ENCODE measurements around the gene ONECUT3. TPM values are rescaled to one million over a fixed set of nuclear protein-coding genes. Genes with fewer than 3 reads are reported as not detected.

The ONECUT3 gene
- total RNA-seq, 1 experiment from 2014 or later, result not detected

DNA sequence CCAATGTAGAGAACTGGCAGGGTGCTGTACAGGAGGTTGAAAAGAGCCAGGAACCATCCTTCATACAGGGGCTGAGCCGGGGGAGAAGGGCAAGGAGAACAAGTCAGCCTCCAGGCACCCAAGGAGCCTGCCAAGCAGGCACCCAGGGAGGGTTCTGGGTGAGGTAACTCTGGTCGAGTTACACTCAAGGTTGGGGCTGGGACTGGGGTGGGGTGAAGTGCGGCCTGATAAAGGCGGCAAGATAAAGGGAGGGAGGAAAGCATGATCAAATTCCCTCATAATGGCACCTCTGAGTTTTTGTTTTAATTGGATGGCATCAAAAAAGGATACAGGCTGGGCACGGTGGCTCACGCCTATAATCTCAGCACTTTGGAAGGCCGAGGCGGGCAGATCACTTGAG, 33.8 kb downstream of the ONECUT3 start:
- Histone ChIP-seq H3K9me3 (ENCODE audit: insufficient read depth, low read depth) (no peaks in the 10 kb centered on the region; the same call in 1 of the 2 replicates), H3K27ac (no peak overlapping the region), H3K36me3 (ENCODE audit: low read depth) (no peaks in the 10 kb centered on the region), H3K27me3 (ENCODE audit: insufficient read depth, low read depth) (0 out of 2 replicates have a peak, but pooled peaks cover 8% of the 10 kb centered on the region), H4K20me1 (ENCODE audit: insufficient read depth) (no peaks in the 10 kb centered on the region), H3K4me3 (no peak overlapping the region), H3K4me1 (replicated peaks; ENCODE audit: insufficient read depth) (no peaks in the 10 kb centered on the region), H3F3A (ENCODE audit: insufficient read depth, low read depth) (no peaks in the 10 kb centered on the region), H2AFZ (no peak overlapping the region), H3K4me2 (no peak overlapping the region), H3K9me2 (ENCODE audit: insufficient read depth) (no peaks in the 10 kb centered on the region), H3K79me2 (ENCODE audit: low read depth) (no peaks in the 10 kb centered on the region)
- no peak for DNase-seq
- no TSS peak for BruUV-seq (replicated peaks)
- TF ChIP-seq CTCF (conservative IDR thresholded peaks at IDR 0.05), result no peak
- TF ChIP-seq EZH2 (IDR thresholded peaks at IDR 0.05; ENCODE audit: low read depth), result no peak
- ChIA-PET POLR2A (ENCODE audit: unreplicated experiment) (no interaction called here), CTCF (no interaction called here)
- intact Hi-C loops (cut with micrococcal nuclease; ENCODE audit: unreplicated experiment), result no loop called here

- no peaks in the 10 kb centered on the region for H3K4me1 ChIP-seq (replicated peaks; ENCODE audit: insufficient read depth)
- no peaks in the 10 kb centered on the region for H4K20me1 ChIP-seq (ENCODE audit: insufficient read depth)
- BruUV-seq (replicated peaks), result no TSS peak
- H3K4me2 ChIP-seq, result peak overlapping the region; percentile 51
- no peaks in the 10 kb centered on the region for H3K36me3 ChIP-seq (ENCODE audit: low read depth)
- TF ChIP-seq CTCF (conservative IDR thresholded peaks at IDR 0.05), result no peak
- TF ChIP-seq EZH2 (IDR thresholded peaks at IDR 0.05; ENCODE audit: low read depth), result no peak
- H3K9me3 ChIP-seq (ENCODE audit: insufficient read depth, low read depth), result no peaks in the 10 kb centered on the region
- intact Hi-C loops (cut with micrococcal nuclease; ENCODE audit: unreplicated experiment), result loop anchor here (10.0 kb wide), 1 partner anchor 245 kb away; no protein-coding TSS in a partner anchor
- no peaks in the 10 kb centered on the region for H3K27me3 ChIP-seq (ENCODE audit: insufficient read depth, low read depth)
- H3K4me3 ChIP-seq, result no peak overlapping the region; the same call in 1 of the 2 replicates
- no peaks in the 10 kb centered on the region for H3K79me2 ChIP-seq (ENCODE audit: low read depth)
- H3F3A ChIP-seq (ENCODE audit: insufficient read depth, low read depth), result no peaks in the 10 kb centered on the region
- ChIA-PET POLR2A (ENCODE audit: unreplicated experiment) (no interaction called here), CTCF (interaction anchor here (0.6 kb wide), 1 partner anchor 196 kb away, joined by 21 read pairs; the partner anchor contains the start of gene MBD3)
- H3K9me2 ChIP-seq (ENCODE audit: insufficient read depth), result no peaks in the 10 kb centered on the region
- DNase-seq, result peak in 1 of 2 experiments; percentile 17
- no peak overlapping the region for H3K27ac ChIP-seq
- H2AFZ ChIP-seq, result no peak overlapping the region; the same call in 1 of the 2 replicates
Observed at GRCh38 chr19:1789261-1790041, 36.1 kb downstream of the ONECUT3 start.

DNA sequence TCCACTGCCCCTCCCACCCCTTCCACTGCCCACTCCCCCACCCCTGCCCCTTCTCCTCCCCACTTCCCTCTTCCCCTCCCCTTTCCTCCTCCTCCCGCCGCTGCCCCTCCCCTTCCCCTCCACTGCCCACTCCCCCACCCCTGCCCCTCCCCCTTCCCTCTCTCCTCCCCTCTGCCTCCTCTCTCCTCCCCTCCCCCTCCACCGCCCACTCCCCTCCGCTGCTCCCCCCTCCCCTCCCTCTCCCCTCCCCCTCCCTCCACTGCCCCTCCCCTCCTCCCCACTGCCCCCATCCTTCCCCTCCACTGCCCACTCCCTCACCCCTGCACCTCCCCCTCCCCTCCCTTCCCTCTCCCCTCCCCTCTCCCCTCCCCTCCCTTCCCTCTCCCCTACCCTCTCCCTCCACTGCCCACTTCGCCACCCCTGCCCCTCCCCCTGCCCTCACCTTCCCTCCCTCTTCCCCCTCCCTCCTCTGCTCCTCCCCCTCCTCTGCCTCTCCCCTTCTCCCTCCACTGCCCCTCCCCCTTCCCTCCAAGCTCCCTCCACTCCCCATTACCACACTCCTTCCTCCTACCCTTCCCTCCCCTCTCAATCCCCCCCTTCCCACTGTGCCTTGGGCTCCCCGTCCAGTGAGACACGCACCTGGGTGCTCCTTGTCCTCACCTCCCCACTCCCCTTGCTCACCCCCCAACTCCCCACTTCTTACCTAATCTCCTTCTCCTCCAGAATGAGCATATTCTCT, 36.9 kb downstream of the ONECUT3 start:
- no peaks in the 10 kb centered on the region for H3K4me1 ChIP-seq (replicated peaks; ENCODE audit: insufficient read depth)
- H4K20me1 ChIP-seq (ENCODE audit: insufficient read depth), result no peaks in the 10 kb centered on the region
- H3K4me3 ChIP-seq, result no peak overlapping the region
- H3K79me2 ChIP-seq (ENCODE audit: low read depth), result no peaks in the 10 kb centered on the region
- POLR2A ChIA-PET (ENCODE audit: unreplicated experiment), result no interaction called here
- no peaks in the 10 kb centered on the region for H3K9me3 ChIP-seq (ENCODE audit: insufficient read depth, low read depth)
- no peaks in the 10 kb centered on the region for H3K9me2 ChIP-seq (ENCODE audit: insufficient read depth)
- no peak overlapping the region for H3K27ac ChIP-seq
- H3K4me2 ChIP-seq, result peak overlapping the region; percentile 51; the same call in 1 of the 2 replicates
- CTCF ChIA-PET, result no interaction called here
- TF ChIP-seq CTCF (conservative IDR thresholded peaks at IDR 0.05), result no peak
- no peak for TF ChIP-seq EZH2 (IDR thresholded peaks at IDR 0.05; ENCODE audit: low read depth)
- H3K36me3 ChIP-seq (ENCODE audit: low read depth), result no peaks in the 10 kb centered on the region
- no TSS peak for BruUV-seq (replicated peaks)
- no peaks in the 10 kb centered on the region for H3F3A ChIP-seq (ENCODE audit: insufficient read depth, low read depth)
- no peak for DNase-seq
- H3K27me3 ChIP-seq (ENCODE audit: insufficient read depth, low read depth), result no peaks in the 10 kb centered on the region
- H2AFZ ChIP-seq, result no peak overlapping the region
- intact Hi-C loops (cut with micrococcal nuclease; ENCODE audit: unreplicated experiment), result loop anchor here (10.0 kb wide), 1 partner anchor 245 kb away; no protein-coding TSS in a partner anchor

Data from PC-9 (cell line).